GM12892 (cell line): ENCODE measurements around the gene BPIFB2.

Source experiments
- POLR2A ChIP-seq: IDR thresholded peaks from 2 replicates; pipeline ENCODE4 v1.6.1; 2011; ENCODE audit warnings: low read depth, low read length, control low read depth
- POLR2AphosphoS5 ChIP-seq: IDR thresholded peaks from 2 replicates; pipeline ENCODE4 v1.6.1; 2011; ENCODE audit warnings: low read depth, low read length, control low read depth
- TAF1 ChIP-seq: IDR thresholded peaks from 2 replicates; pipeline ENCODE4 v1.6.1; 2011; ENCODE audit warnings: low read depth, mild to moderate bottlenecking, control low read depth, low read length, borderline replicate concordance

- TF ChIP-seq POLR2A (no peak), TAF1 (no peak), POLR2AphosphoS5 (no peak)
Measured at GRCh38 chr20:32991383-32991782, 16.1 kb upstream of the BPIFB2 start.
